Hepatic stellate cell (primary cell): ENCODE data around the gene GNAT3.

Source experiments
- DNase-seq: peaks from one replicate; pipeline ENCODE4 v3.0.0; 2011; ENCODE audit warnings: low spot score

Gene GNAT3

DNA sequence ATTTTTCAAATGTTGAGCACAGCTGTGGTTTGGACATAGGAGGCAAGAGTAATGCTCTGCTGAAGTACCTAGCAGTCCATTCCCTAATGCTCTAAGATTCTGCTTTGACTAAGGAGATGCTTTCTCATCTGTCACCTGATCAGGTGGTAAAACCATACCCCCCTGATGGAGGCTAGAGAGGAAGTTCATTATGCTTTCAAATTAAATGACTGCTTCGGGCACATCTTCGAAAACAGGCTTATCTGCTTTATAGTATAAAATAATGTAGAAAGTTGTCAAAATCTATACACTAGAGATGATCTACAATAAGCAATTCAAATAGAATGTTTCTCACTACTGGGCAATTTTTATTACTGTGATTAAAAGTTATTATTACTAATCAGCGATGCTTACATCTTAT lies at the start of gene GNAT3:
Gene GNAT3 (minus strand): TSS at position 101 of the 400 bp plus-strand sequence. CDS start 138 bp downstream, outside the sequence.
- no peak for DNase-seq

DNA sequence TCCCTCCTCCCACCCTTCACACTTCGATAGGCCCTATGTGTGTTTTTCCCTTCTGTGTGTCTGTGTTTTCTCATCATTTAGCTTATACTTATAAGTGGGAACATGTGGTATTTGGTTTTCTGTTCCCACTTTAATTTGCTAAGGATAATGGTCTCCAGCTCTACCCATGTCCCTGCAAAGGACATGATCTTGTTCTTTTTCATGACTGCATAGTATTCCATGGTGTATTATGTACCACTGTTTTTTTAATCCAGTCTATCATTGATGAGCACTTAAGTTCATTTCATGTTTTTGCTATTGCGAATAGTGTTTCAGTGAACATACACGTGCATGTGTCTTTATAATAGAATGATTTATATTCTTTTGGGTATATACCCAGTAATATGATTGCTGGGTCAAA lies 46.3 kb upstream of the GNAT3 start:
- DNase-seq: no peak

DNA sequence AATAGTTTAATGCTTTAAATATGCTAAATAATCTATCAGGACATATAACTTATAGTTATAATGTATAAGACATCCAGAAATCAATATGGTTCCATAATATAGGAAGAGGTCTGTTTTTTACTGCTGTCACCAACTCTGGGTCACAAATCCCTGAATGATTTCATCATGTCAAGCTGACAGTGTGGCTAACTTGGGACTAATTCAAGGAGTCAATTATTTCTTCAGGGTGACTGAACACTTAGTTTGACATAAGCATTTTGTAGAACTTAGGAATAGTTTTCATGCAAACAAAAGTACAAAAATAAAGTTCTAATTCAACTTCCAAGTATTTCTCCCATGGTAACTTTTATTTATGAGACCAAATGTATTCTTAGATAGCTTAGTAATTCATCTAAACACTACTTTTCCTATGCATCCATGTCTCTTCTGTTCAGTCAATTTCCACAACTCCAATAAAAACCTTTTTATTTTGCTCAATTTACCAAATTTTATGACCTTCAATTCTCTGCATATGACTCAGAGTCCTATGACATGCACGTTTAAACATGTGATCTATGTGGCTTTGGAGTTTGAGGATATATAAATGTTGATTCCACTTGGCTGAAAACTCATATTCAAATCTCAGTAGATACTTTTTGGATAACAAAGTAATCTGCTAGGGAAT lies 40.3 kb upstream of the GNAT3 start:
- no peak for DNase-seq

DNA sequence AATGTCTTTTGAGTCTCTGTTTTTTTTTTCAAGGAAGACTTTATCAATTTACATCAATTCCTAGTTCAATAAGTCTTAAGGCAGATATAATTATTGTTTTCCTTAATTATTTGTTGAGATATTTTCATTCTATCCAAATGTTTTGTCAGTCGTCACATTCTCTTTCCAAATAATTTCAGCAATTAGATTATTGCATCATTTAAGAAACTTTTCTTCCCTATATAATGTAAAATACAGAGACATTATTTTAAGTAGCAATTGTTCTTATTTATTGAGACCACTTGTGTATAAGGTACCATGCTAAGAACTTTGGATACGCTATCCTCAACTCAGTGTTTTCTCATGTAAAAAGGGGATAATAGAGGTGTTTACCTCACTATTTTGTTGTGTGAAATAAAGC lies 38.1 kb upstream of the GNAT3 start:
- DNase-seq: no peak

DNA sequence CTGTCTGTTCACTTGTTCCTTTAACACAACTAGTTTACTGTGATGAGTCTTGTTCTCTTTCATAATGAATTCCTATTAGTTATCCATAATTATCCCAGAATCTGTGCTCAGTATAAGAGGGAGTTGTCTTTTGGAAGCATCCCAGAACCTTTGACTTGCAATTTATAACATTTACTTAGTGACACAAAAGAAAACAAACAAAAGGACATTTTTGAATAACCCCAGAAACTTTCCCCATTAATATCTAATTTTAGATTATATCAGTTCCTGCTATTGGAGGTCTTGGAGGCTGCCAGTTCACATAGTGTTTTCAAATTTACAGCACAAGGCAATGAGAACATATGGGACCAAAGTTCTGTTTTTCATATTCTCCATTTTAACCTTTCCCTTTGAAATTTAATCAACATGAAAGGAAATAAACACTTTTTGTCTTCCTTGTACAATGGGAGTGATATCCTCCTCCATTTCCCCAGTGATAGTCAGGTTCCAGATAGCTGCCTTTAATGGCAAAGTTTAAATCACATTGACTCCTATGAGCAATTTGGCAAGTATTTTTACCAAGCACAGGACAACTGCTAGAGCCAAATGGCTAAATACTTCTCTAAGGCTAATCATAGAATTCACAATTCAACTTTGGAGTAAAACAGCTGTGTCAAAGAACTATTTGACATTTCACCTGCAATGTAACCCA lies 37.1 kb upstream of the GNAT3 start:
- no peak for DNase-seq

DNA sequence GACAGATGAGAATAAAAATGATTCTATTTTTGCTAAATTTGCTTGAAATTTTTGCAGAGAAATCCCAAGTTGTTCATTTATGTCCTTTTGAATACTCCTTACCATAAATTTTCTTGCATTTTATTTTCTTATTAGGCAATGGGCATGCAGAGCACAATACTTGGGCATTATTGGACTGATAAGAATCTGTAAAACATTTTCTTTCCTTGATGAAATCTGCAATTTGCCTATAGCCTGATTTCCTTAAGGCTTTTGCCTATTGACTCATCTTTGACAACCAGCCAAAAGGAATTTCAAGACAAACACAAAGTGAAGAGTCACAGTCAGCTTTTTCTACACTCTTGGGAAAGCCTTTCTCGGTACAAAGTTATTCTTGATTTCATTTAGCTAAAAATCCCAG lies 30.5 kb upstream of the GNAT3 start:
- peak; percentile 55 for DNase-seq

DNA sequence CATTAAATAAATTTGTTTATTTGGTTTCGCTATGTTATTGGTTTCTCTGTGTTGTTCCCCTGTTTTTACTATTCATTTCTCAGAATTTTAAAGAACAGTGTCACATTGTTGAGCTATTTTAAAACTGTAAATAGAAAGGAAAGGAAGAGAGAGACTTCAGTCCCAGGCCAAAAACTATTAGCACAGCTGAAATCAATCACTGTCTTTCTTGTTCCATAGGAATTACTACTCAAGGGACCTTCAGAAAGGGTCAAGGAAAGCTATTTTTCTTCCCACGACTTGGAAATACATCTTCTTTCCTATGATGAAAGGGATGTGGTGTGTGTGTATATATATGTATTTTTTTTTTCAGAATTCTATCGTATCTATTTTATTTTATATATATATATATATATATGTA lies 29.0 kb upstream of the GNAT3 start:
- DNase-seq: no peak

DNA sequence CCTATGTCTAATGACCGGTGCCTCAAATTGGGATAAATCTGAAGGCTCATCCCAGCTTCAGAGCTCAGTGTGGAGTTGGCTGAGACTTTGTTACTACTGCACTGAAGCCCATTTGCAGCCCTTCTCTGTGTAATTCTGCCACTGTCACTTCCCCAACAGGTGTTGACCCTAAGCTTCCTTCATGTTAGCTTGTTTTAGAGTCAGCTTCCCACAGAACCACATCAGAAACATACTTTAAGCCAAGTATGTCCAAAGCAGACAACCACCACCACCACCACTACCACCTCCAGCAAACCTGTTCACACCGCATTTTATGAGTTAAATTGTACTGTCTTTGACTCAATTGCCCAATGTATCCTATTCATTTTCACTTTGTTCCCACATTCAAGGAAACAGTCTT lies 25.2 kb upstream of the GNAT3 start:
- DNase-seq: no peak

DNA sequence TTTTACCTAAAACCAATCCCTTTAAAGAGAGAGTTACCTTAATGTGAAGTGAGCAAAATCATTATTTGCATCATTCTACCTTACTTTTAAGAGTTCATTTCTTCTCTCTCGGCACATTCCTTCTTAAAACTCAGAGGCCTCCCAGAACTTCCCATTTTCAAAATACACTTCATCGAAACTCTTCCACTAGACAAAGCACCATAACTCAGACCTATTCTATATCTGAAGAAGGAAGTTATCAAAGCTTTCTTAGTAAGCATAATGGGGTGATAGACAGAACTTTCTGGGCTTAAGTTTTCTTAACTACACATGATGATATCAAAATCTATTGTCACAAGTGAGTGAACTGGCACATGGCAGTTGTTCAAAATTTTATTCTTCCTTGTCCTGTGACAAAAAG lies 24.6 kb upstream of the GNAT3 start:
- no peak for DNase-seq

DNA sequence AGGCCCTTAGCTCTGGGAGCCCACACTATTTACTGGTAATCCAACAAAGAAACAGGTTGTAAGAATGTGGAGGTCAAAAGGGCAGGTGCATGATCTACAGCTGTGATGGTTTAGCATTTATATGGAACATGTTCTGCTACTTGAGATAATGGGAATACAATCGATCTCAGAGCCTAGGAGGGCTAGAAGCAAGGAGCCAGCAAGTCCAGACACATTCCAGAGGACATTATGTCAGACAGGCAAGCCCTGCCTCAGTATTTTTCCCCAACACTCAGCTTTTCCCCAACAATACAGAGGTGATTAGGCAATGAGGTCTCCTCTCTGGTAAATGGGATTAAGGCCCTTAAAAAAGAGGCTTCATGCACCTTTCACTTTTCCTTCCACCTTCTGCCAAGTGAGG lies 21.4 kb upstream of the GNAT3 start:
- no peak for DNase-seq

DNA sequence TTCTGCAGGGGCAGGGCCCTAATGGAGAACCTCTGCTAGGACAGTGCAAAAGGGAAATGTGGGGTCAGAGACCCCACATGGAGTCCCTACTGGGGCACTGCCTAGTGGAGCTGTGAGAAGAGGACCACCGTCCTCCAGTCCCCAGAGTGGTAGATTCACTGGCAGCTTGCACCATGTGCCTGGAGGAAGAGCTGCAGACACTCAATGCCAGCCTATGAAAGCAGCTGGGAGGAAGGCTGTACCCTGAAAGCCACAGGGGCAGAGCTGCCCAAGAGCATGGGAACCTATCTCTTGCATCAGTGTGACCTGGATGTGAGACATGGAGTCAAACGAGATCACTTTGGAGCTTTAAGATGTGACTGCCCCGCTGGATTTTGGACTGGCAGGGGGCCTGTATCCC lies 20.3 kb upstream of the GNAT3 start:
- no peak for DNase-seq

DNA sequence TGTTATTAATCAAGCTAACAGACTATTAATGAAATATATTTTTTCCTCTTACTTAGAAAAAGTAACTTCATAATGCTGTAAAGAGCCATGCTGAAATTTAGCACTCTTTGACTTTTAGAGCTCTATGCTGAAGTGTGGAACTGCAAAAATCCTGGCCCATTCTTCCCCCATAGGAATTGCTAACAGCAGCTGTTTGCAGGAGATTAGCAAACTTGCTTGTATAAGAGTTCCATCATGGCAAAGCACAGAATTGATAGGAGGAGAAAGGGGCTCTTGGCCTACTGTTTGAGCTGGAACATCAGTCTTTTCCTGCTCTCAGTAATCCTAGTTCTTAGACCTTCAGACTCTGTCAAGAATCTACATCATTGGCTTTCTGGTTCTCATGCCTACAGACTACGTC lies 18.3 kb upstream of the GNAT3 start:
- DNase-seq: no peak

DNA sequence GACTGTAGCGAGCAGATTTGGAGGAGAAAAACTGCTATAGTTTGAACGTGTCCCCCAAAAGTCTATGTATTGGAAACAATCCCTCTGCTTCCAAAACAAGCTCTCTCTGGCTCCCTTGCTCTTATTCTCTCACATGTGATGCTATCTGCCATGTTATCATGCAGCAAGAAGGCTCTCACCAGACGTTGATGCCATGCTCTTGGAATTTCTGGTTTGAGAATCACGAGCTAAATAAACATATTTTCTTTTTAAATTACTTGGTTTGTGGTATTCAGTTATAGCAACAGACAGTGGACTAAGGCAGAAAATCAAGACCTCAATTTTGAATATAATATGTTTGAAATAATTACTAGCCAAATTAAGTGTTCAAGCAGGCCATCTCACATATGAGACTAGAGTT lies 17.5 kb upstream of the GNAT3 start:
- DNase-seq: peak; percentile 24

DNA sequence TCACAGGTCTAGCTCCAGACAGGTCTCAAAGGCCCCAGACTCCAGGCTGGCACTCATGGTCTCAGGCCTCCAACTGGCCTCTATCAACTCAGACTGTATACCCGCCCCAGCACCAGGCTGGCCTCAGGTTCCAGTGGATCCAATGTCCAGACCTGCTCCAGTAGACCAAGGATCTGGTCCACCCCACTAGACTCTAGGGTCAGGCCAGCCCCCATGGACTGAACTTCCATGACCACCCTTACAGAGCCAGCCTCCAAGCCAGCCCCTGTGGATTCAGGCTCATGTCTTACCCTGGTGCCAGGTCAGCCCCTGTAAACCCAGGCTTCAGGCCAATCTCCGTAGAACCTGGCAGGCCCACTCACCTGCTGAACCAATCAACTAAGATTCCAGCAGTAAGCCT lies 16.8 kb upstream of the GNAT3 start:
- DNase-seq: no peak

DNA sequence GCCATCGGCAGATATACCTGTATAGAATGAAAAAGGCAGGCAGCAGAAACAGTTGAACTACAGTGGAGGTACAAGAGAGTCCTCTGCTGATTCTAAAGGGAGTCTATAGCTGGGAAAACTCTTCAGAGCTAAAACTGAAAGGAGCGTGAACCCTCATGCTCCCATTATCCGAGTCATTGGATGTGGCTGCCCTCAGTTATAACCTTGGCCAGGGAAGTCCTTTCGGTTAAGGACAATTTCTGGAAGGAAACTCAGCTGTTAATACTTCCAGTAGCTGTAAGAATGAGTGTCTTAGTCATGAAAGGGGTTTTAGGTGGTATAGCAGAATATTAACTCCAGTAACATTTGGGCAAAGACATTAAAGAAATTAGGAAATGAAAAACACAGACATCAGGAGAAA lies 14.6 kb upstream of the GNAT3 start:
- DNase-seq: no peak

DNA sequence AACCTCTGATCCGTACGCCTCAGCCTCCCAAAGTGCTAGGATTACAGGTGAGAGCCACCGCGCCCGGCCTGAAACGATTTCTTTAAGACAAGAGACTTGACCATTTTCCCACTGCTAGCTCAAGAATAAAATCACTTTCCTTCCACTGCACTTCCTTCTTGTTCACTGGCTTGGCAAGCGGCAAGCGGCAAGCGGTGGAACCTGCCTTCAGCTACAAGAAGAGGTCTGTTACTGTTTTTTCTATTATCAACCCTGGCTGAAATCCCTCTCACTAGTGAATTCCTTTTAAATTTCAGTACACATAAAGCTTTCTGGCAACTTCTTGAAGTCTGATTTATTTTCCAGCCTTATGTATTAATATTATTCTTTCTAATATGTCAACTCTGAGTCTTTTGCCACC lies 12.8 kb upstream of the GNAT3 start:
- DNase-seq: no peak

DNA sequence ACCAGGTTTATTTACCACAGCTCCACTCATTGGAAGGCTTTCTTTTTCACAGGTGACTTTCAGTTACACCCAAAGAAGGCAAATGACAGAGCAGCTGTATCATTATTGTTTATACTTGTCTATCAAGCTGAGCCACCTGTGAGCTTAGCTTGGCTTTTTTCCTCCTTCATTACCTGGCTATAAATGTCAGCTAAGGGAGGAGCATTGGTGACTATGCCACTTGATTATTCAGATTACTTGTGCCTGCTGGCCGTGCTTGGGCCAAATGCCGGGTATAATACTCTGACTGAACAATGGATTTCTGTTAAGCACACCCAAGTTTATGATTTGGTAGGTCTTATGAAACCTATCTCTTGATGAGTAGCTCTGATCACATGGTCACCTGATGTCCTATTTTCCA lies 9.9 kb upstream of the GNAT3 start:
- no peak for DNase-seq

DNA sequence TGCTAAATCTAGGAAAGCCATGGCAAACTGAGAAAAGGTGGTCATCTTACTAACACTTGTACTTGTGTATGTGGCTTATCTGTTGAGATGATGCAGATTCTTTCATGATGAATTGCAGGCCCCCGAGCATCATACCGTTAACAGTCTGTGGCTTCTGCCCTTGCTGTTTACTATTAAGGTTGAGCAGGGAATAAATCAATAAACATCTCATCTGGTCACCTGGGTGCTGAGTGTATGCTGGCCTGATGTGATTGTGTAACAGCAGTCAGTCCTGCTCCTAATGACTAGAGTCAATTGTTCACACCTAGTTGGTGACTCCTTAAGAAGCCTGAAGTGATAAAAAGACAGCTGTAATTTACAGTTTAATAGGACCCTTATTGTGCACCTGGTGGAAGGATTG lies 8.3 kb upstream of the GNAT3 start:
- no peak for DNase-seq

DNA sequence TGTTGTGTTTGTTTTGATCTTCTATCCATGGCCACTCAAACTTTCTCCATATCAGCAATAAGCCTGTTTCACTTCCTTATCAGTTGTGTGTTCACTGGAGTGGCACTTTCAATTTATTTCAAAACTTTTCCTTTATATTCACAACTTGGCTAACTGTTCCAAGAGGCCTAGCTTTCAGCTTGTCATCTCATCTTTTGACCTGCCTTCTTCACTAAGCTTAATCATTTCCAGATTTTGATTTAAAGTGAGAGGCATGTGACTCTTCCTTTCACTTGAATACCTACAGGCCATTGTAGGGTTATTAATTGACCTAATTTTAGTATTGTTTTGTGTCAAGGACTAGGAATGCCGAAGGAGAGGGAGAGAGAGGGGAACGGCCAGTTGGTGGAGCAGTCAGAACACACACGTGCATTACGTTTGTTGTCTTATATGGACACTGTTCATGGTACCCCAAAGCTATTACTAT lies 5.5 kb upstream of the GNAT3 start:
- no peak for DNase-seq

DNA sequence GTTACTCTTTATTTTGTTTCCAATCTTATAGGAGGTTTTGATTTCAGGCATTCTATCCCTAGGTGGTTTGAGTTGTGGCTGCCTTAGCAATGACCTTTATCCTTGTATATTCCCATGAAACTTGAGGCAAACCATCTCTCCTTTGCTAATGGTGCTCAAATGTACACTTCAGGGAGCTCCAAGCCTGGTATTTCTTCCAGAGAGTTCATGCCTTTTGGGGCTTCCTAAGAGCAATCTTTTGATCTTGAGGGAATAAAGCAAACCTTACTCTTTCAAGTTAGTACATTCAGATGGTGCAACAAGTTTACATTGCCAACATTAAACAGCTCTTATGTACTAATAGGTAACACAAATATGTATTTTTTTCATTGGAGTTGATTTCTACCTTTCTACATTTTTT lies 3.4 kb upstream of the GNAT3 start:
- DNase-seq: no peak

DNA sequence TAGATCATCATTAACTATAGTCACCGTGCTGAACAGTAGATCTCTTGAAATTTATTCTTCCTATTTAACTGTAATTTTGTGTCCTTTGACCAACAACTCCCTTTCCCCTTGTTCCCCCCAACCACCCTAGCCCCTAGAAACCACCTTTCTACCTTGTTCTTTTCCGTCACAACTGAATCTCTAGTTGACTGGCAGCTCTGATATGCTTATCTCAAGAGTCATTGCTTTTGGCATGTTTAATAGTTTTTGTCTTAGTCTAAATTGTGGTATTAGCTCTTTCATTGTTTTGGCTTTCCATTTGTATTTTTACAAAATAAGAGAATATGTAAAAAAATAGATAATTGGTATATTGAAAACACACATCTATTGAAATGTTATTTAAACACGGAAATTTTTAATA lies 1.8 kb downstream of the GNAT3 start:
- DNase-seq: no peak

DNA sequence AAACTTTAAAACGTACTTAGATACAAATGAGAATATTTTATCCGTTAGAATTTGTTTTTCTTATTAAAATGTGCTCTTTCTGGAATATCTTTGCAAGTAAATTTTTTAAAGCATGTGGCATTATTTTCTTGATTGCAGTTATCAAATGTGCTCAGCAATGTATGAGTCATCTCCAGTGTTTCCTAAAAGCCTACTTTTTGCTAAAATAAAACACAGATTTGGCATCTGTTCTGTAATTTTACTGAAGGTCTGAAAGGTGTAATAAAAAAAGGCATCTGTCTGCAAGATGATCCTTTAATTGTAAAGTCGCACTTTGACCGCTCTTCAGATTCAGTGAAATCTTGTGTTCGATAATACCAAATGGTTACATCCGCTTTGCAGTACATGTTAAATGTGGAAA lies 3.4 kb downstream of the GNAT3 start:
- no peak for DNase-seq

DNA sequence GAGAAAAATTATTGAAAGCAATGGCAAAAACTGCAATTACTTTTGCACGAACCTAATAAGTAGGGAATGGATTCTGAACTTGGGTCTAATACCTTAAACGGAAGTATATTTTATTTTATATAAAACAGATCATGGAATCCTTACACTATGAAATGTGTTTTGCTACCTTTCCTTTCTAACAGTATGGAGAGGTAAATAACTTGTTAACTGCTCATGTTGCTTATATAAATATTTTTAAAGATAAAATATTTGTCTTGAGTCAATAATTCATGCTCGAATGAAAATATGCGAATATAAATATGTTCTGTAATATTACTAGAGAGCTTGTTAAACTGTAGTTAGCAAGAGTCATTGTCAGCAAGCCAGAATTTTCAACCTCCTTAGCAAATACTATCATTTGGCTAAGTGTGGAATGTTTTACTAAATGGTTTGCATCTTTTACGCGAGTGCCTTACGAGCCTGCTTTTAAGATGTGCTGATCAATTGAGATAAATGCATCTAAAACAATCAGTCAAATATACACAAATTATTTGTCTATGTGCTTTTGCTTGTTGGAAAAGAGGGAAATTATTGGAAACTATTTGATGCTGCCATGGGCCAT lies 5.9 kb downstream of the GNAT3 start:
- no peak for DNase-seq

DNA sequence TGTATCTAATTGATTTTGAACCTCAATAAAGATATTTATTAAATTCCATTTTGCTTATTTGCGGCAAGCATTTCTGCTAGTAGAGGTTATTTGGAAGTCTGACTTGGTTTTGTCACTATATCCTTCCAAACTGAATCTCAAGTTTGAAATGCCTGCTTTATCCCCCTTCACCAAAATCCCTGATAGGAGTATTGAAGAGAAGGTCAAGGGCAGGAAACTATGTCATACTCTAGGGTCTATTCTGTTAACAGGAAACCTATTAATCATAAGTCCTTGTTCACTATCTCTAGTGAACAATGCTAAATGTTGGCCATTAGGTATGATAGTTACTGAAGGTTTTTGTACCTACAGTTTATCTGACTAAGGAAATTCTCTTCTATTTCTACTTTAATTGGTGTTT lies 11.5 kb downstream of the GNAT3 start:
- DNase-seq: no peak
